NCI-H1436 treated with DMSO at 0.1 percent for 48 hours (cell line): Measurements from ENCODE around the gene LAPTM4A.

Experiments
- DNase-seq: peaks from one replicate; lab custom pipeline; 2025; lab: John Stamatoyannopoulos, UW

The LAPTM4A gene

DNA sequence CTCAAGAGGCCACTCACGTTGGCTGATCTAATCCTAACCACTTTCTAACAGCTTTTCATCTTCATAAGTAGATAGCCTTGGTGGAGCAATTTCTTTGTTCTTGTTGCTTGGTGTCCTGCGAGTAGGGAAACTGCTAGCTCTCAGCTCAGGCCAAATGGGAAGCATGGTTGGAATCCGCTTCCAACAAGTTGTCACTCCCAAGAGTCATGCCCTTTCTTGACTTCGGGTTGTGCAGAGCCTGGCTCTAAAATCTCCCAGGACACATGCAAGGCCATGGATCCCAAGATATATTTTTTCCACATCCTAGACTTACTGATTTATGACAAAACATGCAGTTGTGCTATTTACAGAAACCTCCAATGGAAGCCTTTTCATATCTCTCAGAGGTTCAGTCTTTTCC lies 31.7 kb downstream of the LAPTM4A start:
- no peak for DNase-seq

DNA sequence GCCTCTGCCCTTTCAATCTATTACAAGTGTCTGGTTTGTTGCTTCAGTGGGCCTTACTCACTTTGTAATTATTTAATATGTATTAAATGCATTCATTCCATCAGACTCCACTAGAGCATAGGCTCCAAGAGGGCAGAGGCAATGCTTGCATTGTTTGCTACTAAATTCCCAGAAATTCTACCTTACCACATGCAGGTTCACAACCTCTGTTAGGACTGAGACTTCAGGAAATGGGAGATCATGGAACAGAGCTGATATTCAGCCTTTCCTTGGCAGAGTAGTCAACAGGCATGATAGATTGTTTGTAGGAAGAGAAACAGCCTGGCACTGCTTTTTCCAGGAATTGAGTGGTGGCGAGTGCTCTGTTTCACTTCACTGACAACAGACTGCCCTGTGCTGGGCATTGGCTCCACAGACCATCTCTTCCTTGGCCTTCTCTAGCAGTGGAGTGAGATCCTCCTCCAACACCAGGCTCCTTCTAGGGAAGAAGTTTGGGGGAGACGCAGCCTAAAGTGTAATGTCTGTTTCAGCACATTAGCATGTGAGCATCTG lies 32.8 kb downstream of the LAPTM4A start:
- DNase-seq, result no peak

DNA sequence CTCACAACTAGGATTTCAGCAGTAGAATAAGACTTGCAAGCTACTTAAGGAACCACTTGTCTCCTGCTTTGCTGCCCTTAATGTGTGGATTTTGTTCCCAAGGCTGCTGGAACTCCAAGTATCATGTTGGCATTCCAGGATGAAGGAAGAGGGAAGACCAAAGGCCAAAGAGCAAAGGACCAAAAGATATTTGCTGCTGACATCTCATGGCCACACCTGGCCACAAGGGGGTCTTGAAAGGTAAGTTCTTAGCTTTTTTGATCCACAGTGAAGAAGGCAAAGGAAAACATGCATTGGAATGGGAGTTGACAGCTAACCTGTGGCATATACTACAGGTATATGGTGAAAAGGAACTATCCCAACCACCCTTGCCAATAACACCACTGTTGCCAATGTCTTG lies 35.1 kb downstream of the LAPTM4A start:
- no peak for DNase-seq

DNA sequence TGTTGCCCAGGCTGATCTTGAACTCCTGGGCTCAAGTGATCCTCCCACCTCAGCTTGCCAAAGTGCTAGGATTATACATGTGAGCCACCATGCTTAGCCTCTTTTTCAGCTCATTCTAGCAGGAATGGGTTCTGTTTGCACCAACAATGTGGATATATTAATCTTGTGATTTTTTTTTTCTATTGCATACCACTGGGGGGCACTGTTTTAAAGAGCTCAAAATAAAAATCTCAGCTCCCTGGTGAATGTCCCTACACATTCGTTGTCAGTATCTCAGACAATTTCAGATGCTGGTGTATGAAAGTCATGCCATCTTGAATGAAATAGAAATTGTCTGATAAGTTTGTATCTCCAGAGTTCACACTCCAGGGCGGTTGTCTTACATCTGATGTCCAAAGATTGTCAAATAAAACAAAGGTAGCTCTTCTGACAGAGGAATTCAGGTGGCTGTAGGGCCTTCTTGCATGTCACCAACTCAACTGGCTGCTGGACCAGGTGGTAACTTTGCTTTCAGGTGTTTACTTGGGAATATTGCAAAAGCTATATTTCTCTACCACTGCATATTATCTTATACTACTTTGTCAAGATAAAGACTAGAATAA lies 35.8 kb downstream of the LAPTM4A start:
- peak; percentile 3 for DNase-seq

DNA sequence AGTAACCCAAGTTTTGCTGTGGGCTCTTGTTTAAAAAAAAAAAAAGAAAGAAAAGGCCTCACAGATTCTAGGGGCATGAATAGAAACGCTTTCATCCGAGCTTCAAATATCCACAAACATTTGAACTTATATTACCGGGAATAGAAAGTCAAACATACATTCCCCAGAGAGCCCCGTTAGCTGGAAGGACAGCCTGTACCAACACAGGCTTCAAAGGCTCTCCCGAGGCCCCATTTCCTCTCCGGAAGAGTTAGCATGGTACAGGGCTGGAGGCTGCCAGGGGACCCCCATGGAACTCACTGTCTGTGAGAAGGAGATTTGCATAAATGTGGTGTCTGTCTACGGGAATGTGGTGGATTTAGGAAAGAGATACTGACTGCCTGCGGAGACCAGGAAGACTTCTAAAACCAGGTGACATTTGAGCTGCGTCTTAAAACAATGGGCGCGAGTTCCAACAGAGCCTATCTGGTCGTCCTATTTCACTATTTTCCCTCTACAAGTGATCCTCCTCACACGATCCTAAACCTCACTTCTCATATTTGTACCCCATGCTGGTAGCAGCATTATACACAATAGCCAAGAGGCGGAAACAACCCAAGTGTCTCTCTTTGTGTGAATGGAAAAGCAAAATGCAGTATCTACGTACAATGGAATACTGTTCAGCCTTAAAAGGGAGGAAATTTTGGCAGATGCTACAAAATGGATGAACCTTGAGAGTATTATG lies 38.1 kb downstream of the LAPTM4A start:
- no peak for DNase-seq

DNA sequence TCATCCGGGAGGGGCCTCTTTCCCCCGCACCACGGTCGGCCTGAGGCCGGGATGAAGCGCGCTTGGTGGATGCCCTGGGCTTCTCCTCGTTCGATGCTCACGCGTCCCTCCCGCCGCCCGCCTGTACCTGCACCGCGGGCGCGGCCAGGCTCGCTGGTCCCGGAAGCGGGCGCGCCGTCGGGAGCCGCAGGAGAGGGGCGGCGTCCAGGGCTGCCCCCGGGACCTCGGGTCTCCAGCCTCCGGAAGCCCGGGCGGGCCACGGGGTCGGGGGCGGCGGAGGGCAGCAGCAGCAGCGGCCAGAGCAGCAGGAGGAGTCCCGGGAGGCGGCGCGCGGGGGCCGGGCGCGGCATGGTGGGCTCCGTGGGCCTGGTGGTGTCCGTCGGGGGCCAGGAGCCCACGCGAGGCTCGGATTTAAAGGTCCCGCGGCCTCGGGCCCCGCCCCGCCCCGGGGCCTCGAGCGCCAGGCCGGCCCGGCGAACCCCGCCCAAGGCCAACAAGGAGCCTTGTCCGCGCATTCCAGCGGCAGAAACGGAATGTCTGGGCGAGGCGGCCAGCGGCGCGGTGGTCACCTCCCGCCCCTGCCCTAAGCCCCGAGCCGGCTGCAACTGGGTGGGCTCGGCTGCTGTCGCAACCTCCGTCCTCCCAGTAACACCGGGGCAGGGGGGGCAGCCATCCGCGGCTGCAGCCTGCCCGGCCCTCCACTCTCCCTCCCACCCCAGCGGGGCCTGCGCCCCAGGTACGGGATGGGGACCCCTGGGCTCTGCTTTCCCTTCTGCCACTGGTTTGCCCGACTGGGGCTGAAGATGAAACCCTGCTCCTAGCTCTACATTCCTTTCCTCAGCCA lies 38.9 kb downstream of the LAPTM4A start, which contains the start of gene MATN3:
TSS of gene MATN3 (minus strand) at position 387 of the 844 bp plus-strand sequence. CDS start at position 350, 37 bp downstream.
- DNase-seq, result no peak

DNA sequence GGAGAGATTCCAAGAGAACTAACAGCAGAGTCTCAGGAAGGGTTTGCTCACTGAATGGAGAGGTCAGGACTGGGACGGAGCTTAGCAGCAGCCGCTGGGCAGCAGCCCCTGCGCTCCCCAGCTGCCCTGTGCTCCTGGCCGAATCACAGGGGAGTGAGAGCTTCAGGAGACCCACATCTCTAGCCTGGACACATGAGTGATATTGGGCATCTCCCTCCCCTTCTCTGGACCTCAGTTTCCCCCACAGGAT lies 39.5 kb downstream of the LAPTM4A start:
- no peak for DNase-seq

DNA sequence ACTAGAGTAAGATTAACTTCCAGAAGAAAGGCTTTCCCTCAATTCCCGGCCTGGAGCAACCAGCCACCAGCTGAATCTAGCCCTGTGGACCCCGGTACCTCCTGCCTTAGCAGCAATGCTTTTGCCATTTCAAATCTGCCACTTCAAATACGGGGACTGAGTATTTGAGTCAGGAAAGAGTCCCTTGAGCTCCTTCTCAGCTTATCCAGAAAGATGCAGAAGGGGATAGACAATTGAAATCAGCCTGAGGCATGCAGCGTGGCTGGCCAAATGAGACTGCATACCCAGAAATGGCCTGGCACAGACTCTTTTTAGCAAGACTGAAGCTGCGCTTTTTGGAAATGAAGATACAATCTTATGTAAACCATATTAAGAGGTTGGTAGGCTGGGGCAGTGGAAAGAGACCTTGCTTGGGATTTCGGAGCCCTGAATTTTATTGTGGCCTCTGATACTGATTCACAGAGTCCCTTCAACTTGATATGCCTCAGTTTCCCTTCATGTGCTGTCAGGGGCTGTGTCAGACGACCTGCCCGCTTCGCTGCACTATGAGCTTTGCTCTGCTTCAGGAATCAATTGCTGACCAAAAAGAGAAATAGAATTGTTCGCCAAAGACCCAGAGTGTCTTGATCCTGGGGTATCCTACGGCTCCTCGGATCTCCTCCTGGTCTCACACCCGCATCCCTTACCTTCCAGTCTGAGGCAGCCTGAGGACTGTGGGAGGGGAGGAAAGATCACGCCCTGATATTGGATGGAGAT lies 40.0 kb downstream of the LAPTM4A start:
- no peak for DNase-seq

DNA sequence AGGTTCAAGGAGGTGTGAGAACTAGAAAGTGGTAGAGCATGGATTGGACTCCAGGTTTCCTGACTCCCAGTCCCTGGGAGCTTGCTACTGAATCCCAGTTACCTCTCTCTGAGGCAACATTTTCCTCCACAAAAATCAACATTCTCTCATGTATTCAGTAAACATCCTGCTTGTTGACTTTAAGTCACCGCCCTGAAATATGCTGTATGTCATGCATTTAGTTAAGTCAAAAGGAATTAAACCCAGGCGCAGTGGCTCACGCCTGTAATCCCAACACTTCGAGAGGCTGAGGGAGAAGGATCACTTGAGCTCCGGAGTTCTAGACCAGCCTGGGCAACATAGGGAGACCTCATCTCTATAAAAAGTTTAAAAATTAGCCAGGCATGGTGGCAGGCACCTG lies 42.7 kb downstream of the LAPTM4A start:
- no peak for DNase-seq

DNA sequence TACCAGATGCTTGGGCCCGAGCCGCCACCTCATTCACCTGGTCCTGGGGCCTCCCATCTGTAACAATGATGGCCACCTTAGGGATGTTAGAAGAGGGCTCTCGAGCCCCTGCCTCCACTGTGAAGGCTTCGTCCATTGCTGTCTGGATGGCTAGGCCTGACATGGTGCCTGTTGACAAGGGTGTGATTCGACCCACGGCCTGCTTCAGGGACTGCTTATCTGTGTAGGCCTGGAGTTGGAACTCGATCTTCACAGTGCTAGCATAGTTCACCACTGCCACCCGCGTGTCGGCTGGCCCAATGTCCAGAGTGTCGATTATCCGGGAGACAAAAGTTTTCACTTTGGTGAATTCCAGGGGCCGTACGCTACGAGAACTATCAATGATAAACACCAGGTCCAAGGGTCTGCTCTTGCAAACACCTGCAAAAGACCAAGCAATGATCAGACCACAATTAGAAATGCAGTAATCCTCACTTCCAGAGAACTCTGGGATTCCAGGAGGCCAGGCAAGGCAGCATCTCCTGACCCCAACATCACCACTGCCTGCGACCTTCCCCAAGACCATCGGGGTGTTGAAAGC lies 45.4 kb downstream of the LAPTM4A start:
- no peak for DNase-seq

DNA sequence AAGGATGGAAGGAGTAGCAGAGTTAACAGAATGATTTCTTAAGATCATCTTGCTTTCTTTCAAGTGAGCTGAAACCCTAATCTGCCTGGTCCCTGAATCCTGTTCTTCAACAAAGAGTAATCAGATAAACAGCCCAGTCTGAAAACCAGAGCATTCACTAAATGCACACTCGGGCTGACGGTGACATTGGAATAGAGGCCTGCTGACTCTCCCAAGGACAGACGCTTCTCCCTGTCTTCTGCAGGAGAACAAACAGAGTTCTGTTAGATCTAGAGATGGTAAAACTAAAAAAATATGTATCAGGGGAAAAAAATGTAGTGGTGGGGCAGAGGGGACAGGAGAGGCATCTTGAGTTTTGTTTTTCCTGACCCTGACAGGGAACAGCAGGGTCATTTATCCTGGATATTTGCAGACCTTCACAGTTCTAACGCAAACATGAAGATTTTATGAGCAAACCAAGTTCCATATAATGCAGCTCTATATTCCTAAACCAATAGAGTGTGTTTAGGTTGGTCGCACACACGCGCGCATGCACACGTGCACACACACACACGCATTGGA lies 46.3 kb downstream of the LAPTM4A start:
- no peak for DNase-seq

DNA sequence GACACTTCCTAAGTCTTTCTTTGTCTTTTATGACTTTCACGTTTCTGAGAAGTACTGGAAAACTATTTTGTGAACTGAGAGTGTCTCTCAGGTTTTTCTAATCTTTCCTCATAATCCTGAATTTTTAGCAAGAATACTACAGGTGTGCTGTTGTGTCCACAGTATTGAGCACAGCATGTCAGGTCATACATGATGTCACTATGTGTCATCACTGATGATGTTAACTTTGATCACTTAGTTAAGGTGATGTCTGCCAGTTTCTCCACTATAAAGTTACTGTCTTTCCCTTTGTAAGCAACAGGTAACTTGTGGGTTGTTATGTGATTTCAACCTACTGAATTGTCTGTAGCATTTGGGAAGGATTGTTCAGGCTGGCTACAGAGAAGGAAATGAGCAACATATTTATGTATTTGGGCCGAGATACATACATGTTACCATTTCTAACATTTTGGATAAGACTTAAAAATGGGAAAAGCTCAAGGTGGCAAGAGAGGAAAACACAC lies 50.0 kb downstream of the LAPTM4A start:
- no peak for DNase-seq

DNA sequence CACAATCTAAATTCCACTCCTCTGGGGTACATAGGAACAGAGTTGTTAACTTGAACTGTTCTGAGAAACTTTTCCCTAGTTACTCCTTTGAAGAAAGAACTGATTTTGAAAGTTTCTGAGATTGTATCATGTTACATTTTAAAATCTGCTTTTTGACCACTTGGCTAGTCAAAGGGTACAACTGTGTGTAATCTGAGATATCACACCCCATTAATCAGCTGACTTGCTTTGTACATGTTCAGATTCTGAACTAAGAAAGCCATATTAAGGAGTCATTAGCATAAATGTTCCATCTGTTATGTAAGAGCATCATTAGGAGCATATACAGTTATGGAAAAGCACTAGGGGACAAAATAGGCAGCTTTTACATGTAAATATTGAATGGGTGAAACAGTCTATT lies 57.7 kb downstream of the LAPTM4A start:
- no peak for DNase-seq

DNA sequence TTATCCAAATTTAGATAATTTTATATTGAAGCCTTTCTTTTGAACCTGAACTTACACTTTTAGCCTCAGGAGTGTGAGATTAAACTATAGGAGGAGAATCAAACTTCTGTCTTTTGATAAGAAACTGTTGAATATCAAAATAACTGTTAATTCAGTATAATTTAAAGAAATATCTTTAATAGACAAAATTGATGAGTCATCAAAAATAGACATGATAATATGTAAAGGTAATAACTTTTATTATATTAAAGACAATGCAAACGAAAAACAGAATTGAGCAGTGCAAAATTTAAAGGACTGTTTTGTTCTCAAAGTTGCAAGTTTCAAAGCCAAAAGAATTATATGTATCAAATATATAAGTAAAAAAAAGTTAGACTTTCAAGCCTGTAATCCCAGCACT lies 59.5 kb downstream of the LAPTM4A start:
- DNase-seq, result no peak

DNA sequence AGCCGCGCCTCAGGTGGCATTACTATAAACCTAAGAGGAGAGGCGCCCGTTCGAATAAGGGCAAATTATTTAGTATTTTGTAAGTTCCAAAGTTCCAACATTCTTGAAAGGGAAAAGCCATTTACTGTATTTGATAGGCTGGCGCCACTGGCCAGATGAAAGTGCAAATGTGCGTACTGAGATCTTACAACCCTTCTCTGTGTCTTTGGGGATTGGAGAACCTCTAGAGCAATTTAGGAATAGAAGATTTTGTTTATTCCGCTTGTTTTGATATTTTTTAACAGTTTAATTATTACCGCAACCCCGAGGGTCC lies 61.1 kb downstream of the LAPTM4A start:
- no peak for DNase-seq

DNA sequence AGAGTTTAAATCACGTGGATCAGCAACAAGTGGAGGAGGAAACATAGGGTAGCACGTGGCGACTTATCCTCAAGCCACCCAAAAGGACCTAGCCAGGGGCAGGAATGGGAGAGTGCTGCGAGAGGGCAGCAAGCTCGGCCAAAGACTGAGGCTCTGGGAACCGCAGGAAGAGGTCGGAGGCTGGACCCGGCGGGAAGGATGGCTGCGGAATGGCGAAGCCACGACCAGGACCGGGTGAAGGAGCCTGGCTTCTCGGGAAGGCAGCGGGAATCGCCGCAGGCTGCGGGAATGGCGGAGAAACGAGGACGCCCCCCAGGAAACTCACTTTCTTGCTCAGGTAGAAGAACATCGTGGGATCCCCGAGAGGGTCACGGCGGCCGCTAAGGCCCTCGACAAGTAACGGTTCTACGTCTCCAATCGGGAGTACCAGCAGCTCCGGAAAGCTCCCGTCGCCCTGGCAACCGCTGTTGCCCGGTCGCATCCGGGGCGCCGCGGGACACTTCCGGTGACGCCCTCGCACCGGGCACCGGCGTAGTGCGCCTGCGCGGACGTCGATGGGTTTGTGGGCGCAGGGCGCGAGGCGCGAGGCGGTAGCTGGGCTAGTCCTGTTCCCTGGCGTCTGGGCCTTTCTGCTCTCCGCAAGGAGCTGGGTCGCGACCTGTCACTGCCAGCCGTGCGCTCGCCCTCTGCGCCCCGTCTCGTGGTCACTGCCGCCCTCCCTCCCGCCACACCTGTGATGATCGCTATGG lies 61.6 kb downstream of the LAPTM4A start, which contains the start of gene WDR35:
TSS of gene WDR35 (minus strand) at position 439 of the 749 bp plus-strand sequence. CDS start at position 349, 90 bp downstream.
- DNase-seq, result peak; percentile 35

DNA sequence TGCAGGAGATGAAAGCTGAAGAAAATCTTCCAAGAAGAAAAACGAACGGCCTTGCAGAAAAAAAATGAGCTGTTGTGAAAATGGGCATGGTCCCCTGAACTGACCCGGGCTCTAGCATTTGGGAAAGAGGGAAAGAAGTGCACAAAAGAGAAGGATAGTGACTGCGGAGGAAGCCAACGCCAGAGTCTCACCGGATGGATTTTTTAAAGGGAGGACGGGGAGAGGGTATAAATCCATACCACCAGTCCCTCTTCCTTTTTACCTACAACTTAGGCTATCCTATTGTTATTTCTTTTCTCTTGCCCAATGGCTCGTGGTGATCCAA lies 62.1 kb downstream of the LAPTM4A start:
- no peak for DNase-seq

DNA sequence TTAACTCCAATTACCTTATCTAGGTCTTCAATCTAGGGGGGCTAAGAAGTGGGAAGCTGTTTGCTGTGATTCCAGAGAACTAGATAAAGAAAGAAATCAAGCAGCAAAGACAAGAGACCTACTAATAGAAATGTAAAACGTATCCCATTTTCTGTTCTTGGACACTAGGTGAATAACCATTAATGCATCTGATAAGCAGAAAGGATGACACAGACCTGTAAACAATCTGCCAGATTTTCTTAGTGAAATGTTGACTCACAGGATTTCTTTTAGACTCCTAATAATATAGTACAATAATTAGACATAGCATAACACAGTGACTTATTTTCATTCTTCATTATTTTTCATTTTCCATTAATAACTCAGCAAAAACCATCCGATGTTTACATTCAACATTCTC lies 62.8 kb downstream of the LAPTM4A start:
- DNase-seq, result no peak

DNA sequence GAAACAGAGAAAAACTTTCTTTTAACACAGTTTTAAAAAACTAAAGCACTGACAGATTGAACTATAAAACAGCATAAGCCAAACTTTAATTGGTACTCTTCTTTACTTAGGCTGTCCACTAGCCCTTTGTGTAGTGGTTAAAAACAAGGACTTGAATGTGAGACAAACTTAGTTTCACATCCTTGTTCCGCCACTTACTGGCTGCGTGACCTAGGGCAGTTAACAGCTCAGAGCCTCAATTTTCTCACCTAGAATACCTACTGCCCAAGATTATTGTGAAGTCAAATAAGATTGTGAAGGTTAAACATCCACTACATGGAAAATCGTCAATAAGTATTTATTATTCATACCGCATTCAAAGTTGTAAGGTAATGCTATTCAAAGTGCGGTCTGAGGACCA lies 63.5 kb downstream of the LAPTM4A start:
- no peak for DNase-seq
